ENCODE measurements around the gene RASAL1.

The RASAL1 gene, protein sequence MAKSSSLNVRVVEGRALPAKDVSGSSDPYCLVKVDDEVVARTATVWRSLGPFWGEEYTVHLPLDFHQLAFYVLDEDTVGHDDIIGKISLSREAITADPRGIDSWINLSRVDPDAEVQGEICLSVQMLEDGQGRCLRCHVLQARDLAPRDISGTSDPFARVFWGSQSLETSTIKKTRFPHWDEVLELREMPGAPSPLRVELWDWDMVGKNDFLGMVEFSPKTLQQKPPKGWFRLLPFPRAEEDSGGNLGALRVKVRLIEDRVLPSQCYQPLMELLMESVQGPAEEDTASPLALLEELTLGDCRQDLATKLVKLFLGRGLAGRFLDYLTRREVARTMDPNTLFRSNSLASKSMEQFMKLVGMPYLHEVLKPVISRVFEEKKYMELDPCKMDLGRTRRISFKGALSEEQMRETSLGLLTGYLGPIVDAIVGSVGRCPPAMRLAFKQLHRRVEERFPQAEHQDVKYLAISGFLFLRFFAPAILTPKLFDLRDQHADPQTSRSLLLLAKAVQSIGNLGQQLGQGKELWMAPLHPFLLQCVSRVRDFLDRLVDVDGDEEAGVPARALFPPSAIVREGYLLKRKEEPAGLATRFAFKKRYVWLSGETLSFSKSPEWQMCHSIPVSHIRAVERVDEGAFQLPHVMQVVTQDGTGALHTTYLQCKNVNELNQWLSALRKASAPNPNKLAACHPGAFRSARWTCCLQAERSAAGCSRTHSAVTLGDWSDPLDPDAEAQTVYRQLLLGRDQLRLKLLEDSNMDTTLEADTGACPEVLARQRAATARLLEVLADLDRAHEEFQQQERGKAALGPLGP

GRCh38 chr12:113135178-113136127 lies at the start of gene RASAL1:
Gene RASAL1 (minus strand): TSS chr12:113135761. CDS start chr12:113135462, 299 bp downstream.
- no peak for DNase-seq

- peak; percentile 90 for DNase-seq
Measured at GRCh38 chr12:113184900-113185179, 49.3 kb upstream of the RASAL1 start.

- DNase-seq: no peak
Measured at GRCh38 chr12:113184098-113184899, 48.7 kb upstream of the RASAL1 start.

DNA sequence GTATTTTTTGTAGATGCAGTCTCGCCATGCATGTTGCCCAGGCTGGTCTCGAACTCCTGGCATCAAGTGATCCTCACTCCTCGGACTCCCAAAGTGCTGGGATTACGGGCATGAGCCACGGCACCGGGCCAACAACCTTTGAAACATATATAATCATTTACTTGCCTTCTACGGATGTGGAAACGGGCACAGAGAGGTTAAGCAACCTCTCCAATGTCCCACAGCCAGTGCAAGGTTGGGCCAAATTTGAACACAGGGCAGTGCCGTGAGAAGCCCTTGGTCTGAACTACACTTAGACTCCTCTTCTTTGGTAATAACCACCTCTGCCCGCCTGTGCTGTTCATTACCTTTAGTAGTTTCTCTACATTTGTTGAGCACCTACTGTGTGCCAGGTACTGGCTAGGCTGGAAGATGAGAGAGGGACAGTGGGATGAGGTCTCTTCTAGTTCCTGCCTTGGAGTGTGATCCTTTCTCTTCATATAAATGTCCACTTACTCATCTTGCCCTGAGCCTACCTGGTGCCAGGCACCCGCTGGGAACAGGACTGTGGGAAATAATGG lies 47.5 kb upstream of the RASAL1 start:
- DNase-seq: no peak

DNA sequence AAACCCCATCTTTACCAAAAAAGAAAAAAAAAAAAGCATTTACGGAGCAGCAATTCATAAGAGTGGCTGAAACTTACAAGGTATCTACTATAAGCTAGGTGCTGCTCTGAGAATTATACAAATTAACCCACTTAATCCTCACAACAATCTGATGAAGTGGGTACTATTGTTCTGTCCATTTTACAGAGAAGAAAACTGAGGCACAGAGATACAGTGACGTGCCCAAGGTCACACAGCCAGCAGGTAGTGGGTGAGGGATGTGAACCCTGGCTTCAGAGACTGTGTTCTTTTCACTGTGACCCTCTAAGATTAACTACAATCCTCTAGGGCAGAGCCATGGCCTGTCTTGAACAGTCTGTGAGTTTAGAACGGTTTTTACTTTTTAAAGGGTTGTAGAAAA lies 46.4 kb upstream of the RASAL1 start:
- no peak for DNase-seq

DNA sequence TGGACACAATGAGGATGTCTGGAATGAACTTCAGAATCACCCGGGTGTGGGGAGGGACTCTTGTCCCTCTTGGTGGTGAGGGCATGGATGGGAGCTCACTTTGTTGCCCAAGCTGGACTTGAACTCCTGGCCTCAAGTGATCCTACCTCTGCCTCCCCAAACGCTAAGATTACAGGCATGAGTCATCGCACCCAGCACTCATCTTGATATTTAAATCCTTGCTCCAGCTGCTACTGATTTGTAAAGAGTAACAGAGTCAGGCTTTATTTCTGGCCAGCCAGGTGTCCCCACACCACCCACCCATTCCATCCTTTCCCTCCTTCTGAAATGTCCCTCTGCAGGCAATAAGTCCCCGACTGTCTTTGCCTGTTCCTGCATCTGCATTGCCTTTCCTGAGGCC lies 44.8 kb upstream of the RASAL1 start:
- DNase-seq: no peak

DNA sequence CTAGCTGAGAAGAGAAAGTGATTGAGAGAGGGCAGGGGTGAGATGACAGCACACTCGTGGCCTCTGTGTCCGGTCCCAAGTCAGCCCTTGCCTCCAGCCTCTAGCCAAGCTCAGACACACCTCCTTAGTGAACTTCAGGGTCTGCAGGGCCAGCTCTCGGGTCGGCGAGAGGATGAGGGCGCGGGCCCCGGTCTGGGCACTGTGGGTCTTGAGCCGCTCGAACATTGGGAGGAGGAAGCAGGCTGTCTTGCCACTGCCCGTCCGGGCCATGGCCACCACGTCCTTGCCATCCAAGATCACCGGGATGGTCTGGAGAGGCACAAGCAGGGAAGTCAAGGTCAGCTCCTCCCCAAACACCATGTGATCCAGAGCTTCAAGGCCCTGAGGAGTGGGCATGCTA lies 43.5 kb upstream of the RASAL1 start:
- no peak for DNase-seq

- DNase-seq: peak; percentile 48
Measured at GRCh38 chr12:113174461-113175384, 39.2 kb upstream of the RASAL1 start.

- DNase-seq: no peak
Measured at GRCh38 chr12:113173081-113173698, 37.6 kb upstream of the RASAL1 start.

DNA sequence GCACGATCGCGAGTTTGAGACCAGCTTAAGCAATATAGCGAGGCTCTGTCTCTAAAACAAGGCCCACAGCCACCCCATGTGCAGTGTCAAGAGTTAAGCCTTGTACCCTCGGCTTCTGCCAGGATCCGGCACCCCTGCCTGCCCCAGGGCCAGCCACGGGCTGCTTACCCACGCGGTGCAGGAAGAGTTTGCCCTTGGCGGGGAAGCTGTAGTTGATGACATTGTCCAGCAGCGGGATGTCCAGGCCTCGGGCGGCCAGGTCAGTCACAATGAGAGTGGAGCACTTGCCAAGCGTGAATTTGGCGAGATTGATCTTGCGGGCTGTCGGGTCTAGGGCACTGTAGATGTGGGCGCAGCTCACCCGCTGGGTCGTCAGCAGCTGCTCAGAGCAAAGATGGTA lies 36.6 kb upstream of the RASAL1 start:
- DNase-seq: no peak

DNA sequence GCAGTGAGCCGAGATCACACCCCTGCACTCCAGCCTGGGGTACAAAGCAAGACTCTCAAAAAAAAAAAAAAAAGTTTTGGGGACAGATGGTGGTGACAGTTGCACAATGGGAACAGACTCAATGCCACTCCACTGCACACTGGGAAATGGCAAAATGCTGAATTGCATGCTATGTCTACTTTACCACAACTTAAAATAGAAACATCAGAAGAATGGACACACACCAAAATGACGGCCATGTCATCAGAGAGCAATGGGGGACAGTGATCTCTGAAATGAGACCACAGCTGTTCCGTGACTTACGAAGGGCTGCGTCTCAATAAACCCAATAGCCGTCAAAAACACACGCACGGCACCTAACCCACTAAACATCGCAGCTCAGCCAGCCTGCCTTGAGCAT lies 36.0 kb upstream of the RASAL1 start:
- no peak for DNase-seq

- DNase-seq: no peak
Measured at GRCh38 chr12:113170926-113171325, 35.4 kb upstream of the RASAL1 start.

DNA sequence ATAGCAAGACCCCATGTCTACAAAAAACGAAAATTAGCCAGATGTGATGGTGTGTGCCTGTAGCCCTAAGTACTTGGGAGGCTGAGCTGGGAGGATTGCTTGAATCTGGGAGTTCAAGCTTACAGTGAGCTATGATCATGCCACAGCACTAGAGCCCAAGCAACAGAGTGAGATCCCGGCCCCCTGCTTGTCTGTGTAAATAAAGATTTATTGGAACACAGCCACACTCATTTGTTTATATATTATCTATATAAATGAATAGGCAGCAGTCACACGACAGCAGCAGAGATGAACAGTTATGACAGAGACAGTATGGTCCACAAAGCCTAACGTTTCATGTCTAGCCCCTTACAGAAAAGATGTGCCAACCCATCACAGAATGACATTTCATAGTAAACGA lies 34.9 kb upstream of the RASAL1 start:
- DNase-seq: no peak

GRCh38 chr12:113169697-113170096 lies 34.1 kb upstream of the RASAL1 start:
- no peak for DNase-seq

DNA sequence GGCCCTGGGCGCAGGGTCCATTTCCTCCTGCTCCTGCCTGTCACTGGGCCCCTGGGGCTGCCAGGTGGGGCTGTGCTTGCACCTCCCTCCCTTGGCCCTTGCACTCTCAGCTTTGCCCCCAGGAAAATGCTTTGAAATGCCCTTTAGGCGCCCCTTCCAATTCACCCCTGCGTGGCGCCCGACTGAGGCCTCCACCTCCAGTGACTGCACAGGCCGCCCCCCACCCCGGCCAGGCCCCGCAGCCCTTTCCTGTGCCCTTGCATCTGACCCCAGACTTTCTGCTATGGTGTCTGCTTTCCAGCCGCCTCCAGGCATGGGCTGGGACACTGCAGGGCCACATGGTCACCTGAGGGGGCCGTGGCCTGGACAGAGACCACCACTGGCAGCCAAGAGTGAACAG lies 32.3 kb upstream of the RASAL1 start:
- no peak for DNase-seq

- DNase-seq: no peak
Measured at GRCh38 chr12:113165521-113166450, 30.2 kb upstream of the RASAL1 start.

GRCh38 chr12:113164014-113164413 lies 28.5 kb upstream of the RASAL1 start:
- DNase-seq: no peak

GRCh38 chr12:113163030-113163360 lies 27.4 kb upstream of the RASAL1 start:
- DNase-seq: no peak

Measured in fibroblast of skin of right quadriceps (primary cell).